Heart left ventricle (tissue), 16 donors: Measurements from ENCODE around the gene CRISP1. TPM values are rescaled to one million over a fixed set of nuclear protein-coding genes. Genes with fewer than 3 reads are reported as not detected.

ENCODE experiments used
- ATAC-seq, 4 donors: fragments of 200-7000 bp; cut with Tn5 transposase; one replicate each; pipeline ENCODE4 v1.9.1; 2020 to 2022; ENCODE audit warnings: moderate library complexity in 4 of 4, mild to moderate bottlenecking in 3 of 4, moderate number of reproducible peaks in 1 of 4
- DNase-seq, 5 donors: peaks; one replicate each; pipeline ENCODE4 v3.0.0-alpha.2; 2020
- H3K27ac ChIP-seq, 12 donors: fragments of 200-600 bp; sonication (generic) in 4 of 12; one replicate each; pipeline versions ENCODE4 v1.5.0 to v1.8.0; 2016 to 2022; ENCODE audit warnings: mild to moderate bottlenecking in 2 of 12
- H3K27me3 ChIP-seq, 9 donors: fragments of 200-600 bp; sonication (generic) in 2 of 9; one replicate each; pipeline versions ENCODE4 v1.5.1 to v1.8.0; 2016 to 2022; ENCODE audit warnings: mild to moderate bottlenecking in 3 of 9
- H3K36me3 ChIP-seq, 9 donors: fragments of 200-600 bp; sonication (generic) in 2 of 9; one replicate each; pipeline versions ENCODE4 v1.5.0 to v1.8.0; 2018 to 2022; ENCODE audit warnings: mild to moderate bottlenecking in 2 of 9
- H3K4me1 ChIP-seq, 12 donors: fragments of 200-600 bp; sonication (generic) in 4 of 12; one replicate each; pipeline versions ENCODE4 v1.5.0 to v1.8.0; 2016 to 2022; ENCODE audit warnings: mild to moderate bottlenecking in 3 of 12
- H3K4me3 ChIP-seq, 12 donors: fragments of 200-600 bp; sonication (generic) in 4 of 12; one replicate each; pipeline versions ENCODE4 v1.5.0 to v1.8.0; 2017 to 2022; ENCODE audit warnings: mild to moderate bottlenecking in 9 of 12, moderate library complexity in 4 of 12
- H3K9me3 ChIP-seq, 12 donors: fragments of 200-600 bp; sonication (generic) in 4 of 12; one replicate each; pipeline versions ENCODE4 v1.5.0 to v1.8.0; 2016 to 2022; ENCODE audit warnings: mild to moderate bottlenecking in 1 of 12
- POLR2A ChIP-seq, 2 donors: fragments of 450-650 bp; IDR thresholded peaks; one replicate each; pipeline ENCODE4 v1.6.1; 2017; ENCODE audit warnings: antibody characterized with exemption in 2 of 2, mild to moderate bottlenecking in 2 of 2, moderate library complexity in 2 of 2
- WGBS, 4 donors: extraction: QIAGEN DNeasy Blood & Tissue Kit in 2 of 4; methylation state at CpG; one replicate each; pipeline versions ENCODE4 v1.1.5 to v1.1.7; 2013 to 2018; 5-methylcytosine and 5-hydroxymethylcytosine counted together
- intact Hi-C, 10 donors: fragments of 100-400 bp; cut with DNase I; formaldehyde crosslinking; loops; one replicate each; pipeline versions ENCODE4 v1.11.1 to v1.14.2; 2022
- polyA plus RNA-seq, 2 donors: library from polyadenylated mRNA; stranded (reverse); fragments of 200-250 nt; gene quantifications; one replicate each; pipeline ENCODE4 v1.2.3, GENCODE V29; 2013
- total RNA-seq, 9 donors: library from RNA; depleted of rRNA in 2 of 9; stranded (reverse); fragments of >200 nt in 2 of 9; fragmentation: NEBNext Ultra II Directional in 3 of 9; extraction: Animal tissue kit (Norgen Biotek cat#: 25700) in 3 of 9; gene quantifications; one replicate each; pipeline versions ENCODE4 v1.1.0 to v1.2.4, GENCODE V29; 2016 to 2023
- TF ChIP-seq, protein P1 (sequence below), 12 donors: fragments of 200-600 bp; sonication (generic) in 4 of 12; IDR thresholded peaks; one replicate each; pipeline versions ENCODE4 v1.5.0 to v1.8.0; 2018 to 2022; ENCODE audit warnings: antibody characterized with exemption in 12 of 12, mild to moderate bottlenecking in 5 of 12
- donor health status: ischemic (EF 13 %, LVEDD 7.1; RV severe dilation, severe dysfunction).
- donor health status: healthy with polysubstance abuse.
- donor health status: DM: no; HTN: yes; CAD: no.
- donor health status: DM: no; HTN: no; CAD: no.
- donor health status: ischemic (EF 25% LVEDD 6.9; RV normal size, moderate dysfunction).
- donor health status: ischemic (EF 25% LVEDD 5.7; RV mildly dilated, moderate dysfunction).
- donor health status: healthy.
- donor health status: DM: yes; HTN: yes; CAD: no.
- donor health status: ischemic (EF 35%, LVEDD 5.7; RV mildly dilated, moderate dysfunction).
- donor health status: nonischemic (EF 11% LVEDD 7.7; RV severe dilation, severe dysfunction).
- donor health status: DM: yes; HTN: yes; CAD: no.
- donor health status: PGD.
- donor health status: ischemic (EF 29% LVEDD 5.4; RV normal size, mild dysfunction).
- donor health status: nonischemic (EF 23%, LVEDD 6.1; RV moderate dilation, normal function).

The CRISP1 gene
- total and polyA plus RNA-seq, 11 donors: not detected

DNA sequence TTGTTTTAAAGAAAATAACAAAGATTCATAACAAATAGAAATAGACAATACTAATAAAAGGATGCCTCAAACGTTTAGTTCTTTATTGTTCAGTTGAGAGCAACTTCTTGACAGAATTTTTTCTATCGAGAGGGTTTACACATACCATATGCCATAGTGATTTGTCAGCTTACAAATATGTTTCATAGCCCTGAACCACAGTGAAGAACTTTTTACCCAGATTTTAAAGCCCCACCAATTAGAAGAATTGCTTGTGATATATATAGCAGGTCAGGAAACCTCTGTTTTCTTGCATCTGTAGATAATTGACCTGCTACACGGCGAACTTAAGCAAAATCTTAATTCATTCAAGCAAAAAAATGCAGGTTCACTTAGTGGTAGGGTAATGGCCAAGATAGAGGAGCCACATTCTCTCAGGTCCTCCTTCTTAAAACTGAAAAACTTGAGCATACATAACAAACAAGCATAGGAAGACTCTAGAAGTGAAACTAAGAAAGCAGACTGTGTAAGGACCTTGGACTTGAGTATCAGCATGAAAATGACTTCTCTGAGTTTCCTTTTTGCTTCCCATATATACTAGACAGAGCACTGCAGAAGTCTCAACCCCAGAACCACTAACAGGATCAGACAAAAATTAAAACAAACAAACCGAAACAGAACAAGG lies 39.5 kb downstream of the CRISP1 start:
- no peaks in the 10 kb centered on the region for H3K9me3 ChIP-seq
- H3K36me3 ChIP-seq: no peaks in the 10 kb centered on the region
- no peaks in the 10 kb centered on the region for H3K4me1 ChIP-seq
- TF ChIP-seq POLR2A (IDR thresholded peaks at IDR 0.05): no peak
- 57 to 66% (median 63%) methylated on average over 5 of the region's 5 CpGs for WGBS, 4 donors
- no peak for DNase-seq
- no peak overlapping the region for H3K4me3 ChIP-seq
- ATAC-seq: no peak
- peaks cover 0 to 6% (median 0%) of the 10 kb centered on the region in 9 donors for H3K27me3 ChIP-seq
- no peak overlapping the region for H3K27ac ChIP-seq
- intact Hi-C loops: no loop called here

DNA sequence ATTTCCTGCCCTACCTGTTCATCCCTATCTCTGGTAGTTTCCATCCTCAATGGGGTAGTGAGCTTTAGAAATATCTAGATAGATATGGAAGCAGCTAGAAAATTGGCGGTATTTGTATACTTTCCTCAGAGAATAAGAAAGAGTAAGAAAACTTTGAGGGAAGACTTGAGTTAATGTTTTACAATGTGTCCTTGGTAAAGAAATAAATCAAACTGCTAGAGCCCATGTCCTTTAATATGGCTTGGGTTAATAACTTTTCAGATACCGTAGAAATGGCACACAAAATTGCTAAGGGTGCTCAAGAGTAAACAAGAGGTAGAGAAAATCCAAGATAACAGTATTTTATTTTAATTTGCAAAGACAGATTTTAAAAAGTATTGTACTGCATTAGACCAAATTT lies 51.2 kb downstream of the CRISP1 start:
- 86 to 94% (median 88%) methylated on average over 2 of the region's 2 CpGs for WGBS, 4 donors
- Histone ChIP-seq H3K27me3 (no peaks in the 10 kb centered on the region), H3K9me3 (peaks cover 0 to 10% (median 0%) of the 10 kb centered on the region in 12 donors), H3K4me1 (no peaks in the 10 kb centered on the region), H3K27ac (no peak overlapping the region), H3K36me3 (no peaks in the 10 kb centered on the region), H3K4me3 (no peak overlapping the region)
- DNase-seq (no peak), ATAC-seq (no peak)
- TF ChIP-seq, protein P1, sequence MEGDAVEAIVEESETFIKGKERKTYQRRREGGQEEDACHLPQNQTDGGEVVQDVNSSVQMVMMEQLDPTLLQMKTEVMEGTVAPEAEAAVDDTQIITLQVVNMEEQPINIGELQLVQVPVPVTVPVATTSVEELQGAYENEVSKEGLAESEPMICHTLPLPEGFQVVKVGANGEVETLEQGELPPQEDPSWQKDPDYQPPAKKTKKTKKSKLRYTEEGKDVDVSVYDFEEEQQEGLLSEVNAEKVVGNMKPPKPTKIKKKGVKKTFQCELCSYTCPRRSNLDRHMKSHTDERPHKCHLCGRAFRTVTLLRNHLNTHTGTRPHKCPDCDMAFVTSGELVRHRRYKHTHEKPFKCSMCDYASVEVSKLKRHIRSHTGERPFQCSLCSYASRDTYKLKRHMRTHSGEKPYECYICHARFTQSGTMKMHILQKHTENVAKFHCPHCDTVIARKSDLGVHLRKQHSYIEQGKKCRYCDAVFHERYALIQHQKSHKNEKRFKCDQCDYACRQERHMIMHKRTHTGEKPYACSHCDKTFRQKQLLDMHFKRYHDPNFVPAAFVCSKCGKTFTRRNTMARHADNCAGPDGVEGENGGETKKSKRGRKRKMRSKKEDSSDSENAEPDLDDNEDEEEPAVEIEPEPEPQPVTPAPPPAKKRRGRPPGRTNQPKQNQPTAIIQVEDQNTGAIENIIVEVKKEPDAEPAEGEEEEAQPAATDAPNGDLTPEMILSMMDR (IDR thresholded peaks at IDR 0.05): no peak
- no peak for TF ChIP-seq POLR2A (IDR thresholded peaks at IDR 0.05)
- intact Hi-C loops: no loop called here

DNA sequence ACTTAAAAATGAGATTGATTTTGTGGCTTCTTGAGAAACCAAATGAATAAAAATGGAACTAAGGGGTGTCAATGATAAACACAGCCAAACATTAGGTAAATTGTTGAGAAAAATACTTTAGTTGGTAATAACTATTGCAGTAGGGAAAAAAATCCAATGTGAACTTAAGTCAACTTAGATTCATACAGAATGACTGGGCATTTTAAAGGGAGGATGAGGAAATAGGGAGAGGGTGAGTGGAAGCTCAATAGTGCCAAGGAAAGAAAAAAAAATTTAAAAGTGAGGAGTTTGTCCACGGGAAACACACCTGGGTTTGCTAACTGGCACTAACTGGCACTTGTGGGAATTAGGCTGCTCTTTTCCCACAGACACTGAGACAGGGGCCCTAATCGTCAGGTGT lies 53.1 kb downstream of the CRISP1 start:
- WGBS, 4 donors: 62 to 73% (median 69%) methylated on average over 2 of the region's 2 CpGs
- Histone ChIP-seq H3K4me1 (no peaks in the 10 kb centered on the region), H3K27me3 (no peaks in the 10 kb centered on the region), H3K27ac (no peak overlapping the region), H3K4me3 (no peak overlapping the region), H3K9me3 (peaks cover 0 to 24% (median 0%) of the 10 kb centered on the region in 12 donors), H3K36me3 (no peaks in the 10 kb centered on the region)
- ATAC-seq (no peak), DNase-seq (no peak)
- intact Hi-C loops: no loop called here
- TF ChIP-seq POLR2A (IDR thresholded peaks at IDR 0.05): no peak
- TF ChIP-seq, protein P1 (IDR thresholded peaks at IDR 0.05): no peak

DNA sequence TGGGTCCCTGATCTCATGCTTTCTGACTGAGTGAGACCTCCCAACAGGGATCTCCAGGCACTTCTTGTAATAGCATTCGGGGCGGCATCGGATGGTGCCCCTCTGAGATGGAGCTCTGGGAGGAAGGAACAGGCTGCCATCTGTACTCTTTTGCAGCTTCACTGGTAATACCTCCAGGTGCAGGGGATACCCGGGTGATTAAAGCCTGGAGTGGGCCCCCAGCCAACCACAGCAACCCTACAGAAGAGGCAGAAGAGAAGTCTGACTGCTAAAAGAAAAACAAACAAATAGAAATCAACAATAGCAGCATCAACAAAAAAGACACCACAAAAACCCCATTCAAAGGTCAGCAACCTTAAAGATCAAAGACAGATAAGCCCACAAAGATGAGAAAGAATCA lies 60.2 kb downstream of the CRISP1 start:
- ATAC-seq: no peak
- whole genome bisulfite sequencing, 4 donors: 83 to 93% (median 86%) methylated on average over 4 of the region's 4 CpGs
- Histone ChIP-seq H3K4me3 (no peak overlapping the region), H3K27ac (no peak overlapping the region), H3K4me1 (no peaks in the 10 kb centered on the region), H3K36me3 (no peaks in the 10 kb centered on the region), H3K27me3 (no peaks in the 10 kb centered on the region), H3K9me3 (peaks cover 0 to 24% (median 0%) of the 10 kb centered on the region in 12 donors)
- TF ChIP-seq, protein P1 (IDR thresholded peaks at IDR 0.05): no peak
- no peak for TF ChIP-seq POLR2A (IDR thresholded peaks at IDR 0.05)
- no peak for DNase-seq
- intact Hi-C loops: no loop called here

DNA sequence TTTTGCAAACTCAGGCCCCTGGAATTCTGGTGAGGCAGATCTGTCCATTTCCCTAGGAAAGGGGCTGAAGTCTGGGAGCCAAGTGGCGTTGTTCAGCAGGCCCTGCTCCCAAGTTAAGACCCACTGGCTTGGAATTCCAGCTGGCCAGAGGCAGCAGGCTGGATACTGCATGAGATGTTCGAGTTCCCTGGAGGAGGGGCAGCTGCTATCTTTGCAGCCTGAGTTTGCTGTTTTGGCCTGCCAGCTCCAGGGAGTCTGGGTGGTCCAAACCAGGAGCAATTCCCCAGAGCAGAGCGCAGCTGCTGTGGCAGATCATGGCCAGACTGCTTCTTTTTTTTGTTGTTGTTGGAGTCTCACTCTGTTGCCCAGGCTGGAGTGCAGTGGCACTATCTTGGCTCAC lies 61.1 kb downstream of the CRISP1 start:
- Histone ChIP-seq H3K27ac (no peak overlapping the region), H3K4me1 (no peaks in the 10 kb centered on the region), H3K36me3 (no peaks in the 10 kb centered on the region), H3K9me3 (peaks cover 0 to 15% (median 0%) of the 10 kb centered on the region in 12 donors), H3K27me3 (no peaks in the 10 kb centered on the region), H3K4me3 (no peak overlapping the region)
- intact Hi-C loops: no loop called here
- 50 to 63% (median 59%) methylated on average over 1 to 3 of the region's 3 CpGs for WGBS, 4 donors
- ATAC-seq: no peak
- no peak for TF ChIP-seq POLR2A (IDR thresholded peaks at IDR 0.05)
- TF ChIP-seq, protein P1 (IDR thresholded peaks at IDR 0.05): no peak
- DNase-seq: no peak
